ENCODE data around the gene ADAMTS12.

DNA sequence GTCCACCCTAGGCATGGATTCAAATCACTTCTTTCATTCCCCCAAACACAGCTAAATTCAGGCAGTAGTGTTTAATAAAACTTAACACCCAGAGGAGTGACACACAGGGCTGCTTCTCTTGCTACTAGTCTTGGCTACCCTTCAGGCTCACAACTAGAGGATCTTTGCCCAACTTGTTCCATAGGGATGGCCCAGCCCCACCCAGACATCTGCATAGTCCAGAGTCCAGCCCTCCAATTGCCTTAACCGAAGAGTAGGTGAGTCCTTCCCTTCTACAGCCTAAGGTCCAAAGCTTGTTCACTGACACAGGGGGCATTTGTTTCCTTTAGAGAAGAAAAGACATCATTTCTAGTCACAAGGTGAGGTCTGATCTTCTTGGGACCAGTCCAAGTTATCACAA, 29.2 kb upstream of the ADAMTS12 start:
- TF ChIP-seq, protein P1, sequence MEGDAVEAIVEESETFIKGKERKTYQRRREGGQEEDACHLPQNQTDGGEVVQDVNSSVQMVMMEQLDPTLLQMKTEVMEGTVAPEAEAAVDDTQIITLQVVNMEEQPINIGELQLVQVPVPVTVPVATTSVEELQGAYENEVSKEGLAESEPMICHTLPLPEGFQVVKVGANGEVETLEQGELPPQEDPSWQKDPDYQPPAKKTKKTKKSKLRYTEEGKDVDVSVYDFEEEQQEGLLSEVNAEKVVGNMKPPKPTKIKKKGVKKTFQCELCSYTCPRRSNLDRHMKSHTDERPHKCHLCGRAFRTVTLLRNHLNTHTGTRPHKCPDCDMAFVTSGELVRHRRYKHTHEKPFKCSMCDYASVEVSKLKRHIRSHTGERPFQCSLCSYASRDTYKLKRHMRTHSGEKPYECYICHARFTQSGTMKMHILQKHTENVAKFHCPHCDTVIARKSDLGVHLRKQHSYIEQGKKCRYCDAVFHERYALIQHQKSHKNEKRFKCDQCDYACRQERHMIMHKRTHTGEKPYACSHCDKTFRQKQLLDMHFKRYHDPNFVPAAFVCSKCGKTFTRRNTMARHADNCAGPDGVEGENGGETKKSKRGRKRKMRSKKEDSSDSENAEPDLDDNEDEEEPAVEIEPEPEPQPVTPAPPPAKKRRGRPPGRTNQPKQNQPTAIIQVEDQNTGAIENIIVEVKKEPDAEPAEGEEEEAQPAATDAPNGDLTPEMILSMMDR (IDR thresholded peaks at IDR 0.05): no peak
- no peak for TF ChIP-seq POLR2AphosphoS5 (IDR thresholded peaks at IDR 0.05)
